AG04450 (cell line): ENCODE results near the gene DPP6. TPM values are rescaled to one million over a fixed set of nuclear protein-coding genes. Genes with fewer than 3 reads are reported as not detected.

Source experiments
- CTCF ChIA-PET: fragments of 300-600, 350-600 bp; formaldehyde crosslinking; extraction: SDS; loops from one replicate; lab custom pipeline; 2022; ENCODE audit warnings: antibody characterized with exemption, inconsistent platforms; lab: Charles Lee
- POLR2A ChIA-PET: fragments of 350-600 bp; formaldehyde crosslinking; extraction: SDS; loops from one replicate; lab custom pipeline; 2021; ENCODE audit warnings: antibody characterized with exemption, inconsistent platforms; lab: Yijun Ruan, JAX
- DNase-seq: peaks from one replicate; pipeline ENCODE4 v3.0.0-alpha.2; 2011; ENCODE audit warnings: low read depth, low spot score
- H3K27ac ChIP-seq: one replicate; pipeline ENCODE4 v1.5.1; 2012; ENCODE audit warnings: low read depth, low read length, control low read depth
- H3K27me3 ChIP-seq: one replicate; pipeline ENCODE4 v1.6.0; 2012; ENCODE audit warnings: low read length; ENCODE audit not compliant: control insufficient read depth, insufficient read depth
- H3K4me3 ChIP-seq: 2 replicates; pipeline ENCODE4 v1.5.1; 2011; ENCODE audit warnings: mild to moderate bottlenecking, low read depth, low read length, control low read depth
- H3K9me3 ChIP-seq: 2 replicates; pipeline ENCODE4 v1.5.1; 2012; ENCODE audit warnings: low read length; ENCODE audit not compliant: control insufficient read depth, insufficient read depth
- polyA plus RNA-seq: library from polyadenylated mRNA; depleted of rRNA; stranded (reverse); fragments of >200 nt; gene quantifications from 2 replicates; pipeline ENCODE4 v1.2.3, GENCODE V29; 2011
- TF ChIP-seq, protein P1 (sequence below): IDR thresholded peaks from 2 replicates; pipeline ENCODE4 v1.5.1; 2011; ENCODE audit warnings: low read depth, low read length, control low read depth, inconsistent platforms

DPP6 gene
- polyA plus RNA-seq, 1 experiment = not detected

DNA sequence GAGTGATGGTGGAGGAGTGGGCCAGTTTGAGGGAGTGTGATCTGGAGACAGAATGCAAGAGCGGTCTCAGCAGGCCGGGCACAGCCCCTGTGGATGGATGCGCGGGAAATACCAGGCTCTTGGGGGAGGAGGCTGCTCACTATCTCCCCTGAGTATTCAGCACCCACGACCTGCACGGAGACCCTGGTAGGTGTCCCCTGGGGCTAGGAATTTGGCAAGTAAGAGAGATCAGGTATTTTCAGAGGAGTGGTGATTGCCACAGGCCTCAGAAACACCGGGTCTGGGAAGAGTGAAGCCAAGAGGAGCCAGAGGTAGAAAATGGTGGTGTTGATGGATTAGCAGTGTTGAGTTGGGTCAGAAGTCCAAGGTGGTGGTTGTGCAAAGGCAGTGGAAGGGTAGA, 524.4 kb downstream of the DPP6 start:
- ChIA-PET CTCF (no interaction called here), POLR2A (no interaction called here)
- TF ChIP-seq, protein P1, sequence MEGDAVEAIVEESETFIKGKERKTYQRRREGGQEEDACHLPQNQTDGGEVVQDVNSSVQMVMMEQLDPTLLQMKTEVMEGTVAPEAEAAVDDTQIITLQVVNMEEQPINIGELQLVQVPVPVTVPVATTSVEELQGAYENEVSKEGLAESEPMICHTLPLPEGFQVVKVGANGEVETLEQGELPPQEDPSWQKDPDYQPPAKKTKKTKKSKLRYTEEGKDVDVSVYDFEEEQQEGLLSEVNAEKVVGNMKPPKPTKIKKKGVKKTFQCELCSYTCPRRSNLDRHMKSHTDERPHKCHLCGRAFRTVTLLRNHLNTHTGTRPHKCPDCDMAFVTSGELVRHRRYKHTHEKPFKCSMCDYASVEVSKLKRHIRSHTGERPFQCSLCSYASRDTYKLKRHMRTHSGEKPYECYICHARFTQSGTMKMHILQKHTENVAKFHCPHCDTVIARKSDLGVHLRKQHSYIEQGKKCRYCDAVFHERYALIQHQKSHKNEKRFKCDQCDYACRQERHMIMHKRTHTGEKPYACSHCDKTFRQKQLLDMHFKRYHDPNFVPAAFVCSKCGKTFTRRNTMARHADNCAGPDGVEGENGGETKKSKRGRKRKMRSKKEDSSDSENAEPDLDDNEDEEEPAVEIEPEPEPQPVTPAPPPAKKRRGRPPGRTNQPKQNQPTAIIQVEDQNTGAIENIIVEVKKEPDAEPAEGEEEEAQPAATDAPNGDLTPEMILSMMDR = no peak
- Histone ChIP-seq H3K27me3 (no peaks in the 10 kb centered on the region), H3K27ac (no peak overlapping the region), H3K4me3 (no peak overlapping the region), H3K9me3 (peaks cover 74% of the 10 kb centered on the region)
- no peak for DNase-seq

DNA sequence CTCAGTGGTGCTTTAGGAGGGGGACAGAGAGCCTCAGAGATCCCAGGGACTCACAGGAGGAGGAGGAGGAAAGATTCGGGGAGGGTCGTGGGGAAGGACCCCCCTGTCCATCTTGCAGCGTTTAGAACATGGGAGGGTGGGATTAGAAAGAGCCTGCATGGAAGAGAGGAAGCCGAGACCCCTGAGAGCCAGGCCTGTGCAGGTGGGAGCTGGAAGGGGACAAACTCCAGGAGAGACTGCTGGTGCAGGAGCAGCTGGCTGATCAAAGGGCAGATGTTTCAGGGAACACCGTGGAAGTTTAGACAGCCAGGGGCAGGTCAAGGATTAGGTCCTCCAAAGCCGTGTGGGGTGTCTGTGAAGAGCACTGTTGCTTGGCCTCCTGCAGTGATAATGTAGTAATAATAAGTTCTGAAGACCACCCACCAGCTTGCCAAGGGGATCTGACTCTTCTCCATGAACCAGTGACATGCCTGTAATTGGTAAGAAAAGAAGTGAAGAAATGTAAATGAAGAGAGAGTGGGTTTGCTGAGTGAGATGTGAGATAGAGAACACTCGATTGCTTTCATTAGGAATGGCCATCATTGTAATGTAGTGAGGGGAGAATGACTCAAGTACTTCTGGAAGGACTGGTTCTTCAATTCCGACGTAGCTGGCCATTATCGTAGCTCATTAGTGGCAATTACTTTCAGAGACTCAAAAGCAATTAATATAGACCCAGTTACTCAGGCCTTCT, 525.1 kb downstream of the DPP6 start:
- Histone ChIP-seq H3K27ac (no peak overlapping the region), H3K9me3 (peaks cover 77% of the 10 kb centered on the region), H3K4me3 (no peak overlapping the region), H3K27me3 (no peaks in the 10 kb centered on the region)
- CTCF ChIA-PET = no interaction called here
- POLR2A ChIA-PET = no interaction called here
- TF ChIP-seq, protein P1 = no peak
- DNase-seq = no peak

DNA sequence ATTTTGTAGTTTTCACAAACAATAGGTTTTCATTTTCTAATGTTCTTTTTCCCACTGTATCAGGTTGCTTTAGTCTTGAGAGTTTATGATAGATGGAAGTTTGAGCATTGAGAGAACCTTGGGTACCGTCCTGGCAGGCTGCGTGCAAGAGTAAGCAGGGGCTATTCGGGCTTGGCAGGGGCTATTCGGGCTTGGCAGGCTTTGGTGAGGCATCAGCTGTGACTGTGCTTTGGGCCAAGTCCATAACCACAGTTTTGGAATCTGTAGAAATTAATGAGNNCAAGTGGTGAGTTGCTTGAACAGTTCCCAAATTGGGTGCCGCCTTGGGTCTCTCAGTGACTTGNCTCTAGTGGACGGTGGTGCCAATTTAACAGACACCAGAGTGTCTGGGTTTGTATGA, 526.1 kb downstream of the DPP6 start:
- ChIA-PET POLR2A (no interaction called here), CTCF (no interaction called here)
- H3K27me3 ChIP-seq = no peaks in the 10 kb centered on the region
- no peak overlapping the region for H3K4me3 ChIP-seq
- TF ChIP-seq, protein P1 = no peak
- H3K27ac ChIP-seq = no peak overlapping the region
- DNase-seq = no peak
- H3K9me3 ChIP-seq = peaks cover 78% of the 10 kb centered on the region

DNA sequence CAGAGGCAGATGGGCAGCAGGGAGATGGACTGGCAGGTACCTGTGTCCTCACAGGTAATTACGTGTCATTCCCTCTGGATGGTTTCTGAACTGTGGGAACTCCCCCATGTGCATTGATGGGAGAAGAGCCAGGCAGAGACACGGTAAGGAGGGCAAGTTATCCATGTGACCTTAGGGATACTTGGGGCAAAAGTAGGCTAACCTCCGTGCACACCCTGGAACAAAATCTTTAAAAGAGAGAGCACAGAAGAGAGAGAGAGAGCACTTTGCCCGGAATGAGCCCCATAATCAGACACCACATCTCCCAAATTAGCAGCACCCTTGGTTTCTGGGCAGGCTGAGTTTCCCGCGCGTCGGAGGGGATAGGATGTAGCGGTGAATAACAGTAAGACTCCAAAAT, 527.5 kb downstream of the DPP6 start:
- Histone ChIP-seq H3K9me3 (peaks cover 78% of the 10 kb centered on the region), H3K27ac (no peak overlapping the region), H3K4me3 (no peak overlapping the region), H3K27me3 (no peaks in the 10 kb centered on the region)
- ChIA-PET POLR2A (no interaction called here), CTCF (no interaction called here)
- DNase-seq = no peak
- TF ChIP-seq, protein P1 = no peak

DNA sequence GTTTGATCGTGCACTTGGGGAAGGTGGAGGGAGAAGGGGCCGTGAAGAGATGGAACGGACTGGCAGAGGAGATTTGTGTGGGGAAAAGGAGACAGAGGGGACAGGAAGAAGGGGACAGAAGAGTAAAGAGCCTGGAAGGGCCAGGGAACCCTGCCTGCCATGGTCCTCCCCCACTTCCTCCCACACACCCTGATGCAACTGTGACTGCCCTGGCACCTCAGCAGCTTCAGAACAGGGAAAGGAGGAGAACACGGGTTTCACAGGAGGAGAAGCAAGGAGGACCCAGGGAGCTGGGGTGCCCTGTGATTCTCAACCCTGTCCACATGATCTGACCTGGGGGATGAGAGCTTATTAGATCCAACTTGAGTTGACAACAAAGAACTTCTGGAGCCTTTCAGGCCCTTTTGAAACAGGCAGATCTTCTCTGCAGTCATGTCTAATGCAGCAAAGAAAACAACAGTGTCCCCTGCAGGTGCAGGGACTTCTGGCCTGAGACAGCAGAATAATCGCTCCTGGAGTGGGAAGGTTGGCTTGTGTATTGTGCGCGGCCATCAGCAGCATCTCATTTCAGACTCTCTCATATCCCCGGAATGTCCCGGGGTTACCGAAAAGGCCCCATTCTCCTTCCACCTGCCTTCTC, 529.2 kb downstream of the DPP6 start:
- no peak for DNase-seq
- Histone ChIP-seq H3K27ac (no peak overlapping the region), H3K9me3 (peaks cover 74% of the 10 kb centered on the region), H3K4me3 (no peak overlapping the region), H3K27me3 (no peaks in the 10 kb centered on the region)
- CTCF ChIA-PET = no interaction called here
- TF ChIP-seq, protein P1 = no peak
- POLR2A ChIA-PET = no interaction called here
